Cardiac septum (tissue), 1 donor: ENCODE measurements around the gene AWAT2. TPM values are rescaled to one million over a fixed set of nuclear protein-coding genes. Genes with fewer than 3 reads are reported as not detected.

ENCODE experiments used
- DNase-seq: peaks from one replicate; pipeline ENCODE4 v3.0.0-alpha.2; 2020; ENCODE audit warnings: low spot score
- intact Hi-C: fragments of 100-400 bp; cut with DNase I; formaldehyde crosslinking; loops from one replicate; pipeline ENCODE4 v1.14.0; 2022
- long read RNA-seq: library from polyadenylated mRNA; unstranded; transcript quantifications from one replicate; pipeline ENCODE4 v2.0.0, GENCODE V29; 2021
- total RNA-seq: library from RNA; stranded (reverse); fragmentation: NEBNext Ultra II Directional; extraction: Animal tissue kit (Norgen Biotek cat#: 25700); gene quantifications from one replicate; pipeline ENCODE4 v1.2.1, GENCODE V29; 2021
- donor health status: DM: no; HTN: no; CAD: no.

AWAT2 gene
- not detected for total RNA-seq
- long read RNA-seq = 0 reads

DNA sequence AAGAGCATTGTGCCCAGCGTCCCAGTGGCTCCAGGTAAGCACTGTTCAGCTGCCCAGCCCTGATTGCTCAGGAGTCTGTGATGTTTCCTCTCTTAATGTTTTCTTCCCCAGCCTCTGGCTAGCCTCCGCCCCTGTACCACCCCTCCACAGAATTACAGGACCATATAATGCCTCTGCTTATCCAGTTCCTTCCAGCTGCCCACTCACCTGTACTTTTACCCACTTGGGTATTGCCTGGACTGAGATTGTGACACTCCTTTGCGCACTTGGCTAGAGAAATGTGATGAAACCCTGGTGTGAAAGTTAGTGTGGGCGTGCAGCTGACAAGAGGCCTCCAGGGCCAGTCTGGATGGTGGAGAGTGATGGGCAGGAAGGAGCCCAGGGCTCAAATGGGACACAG, at the start of gene AWAT2:
AWAT2 (minus strand) TSS at position 14 of the 400 bp plus-strand sequence; CDS start at position 8, 6 bp downstream.
- no peak for DNase-seq
- intact Hi-C loops = no loop called here

- intact Hi-C loops = loop anchor here (2.0 to 10.0 kb wide), 4 partner anchors 65 to 671 kb away; no protein-coding TSS in a partner anchor
These were observed 46.3 kb upstream of the AWAT2 start for GRCh38 chrX:70096052-70096451.

DNA sequence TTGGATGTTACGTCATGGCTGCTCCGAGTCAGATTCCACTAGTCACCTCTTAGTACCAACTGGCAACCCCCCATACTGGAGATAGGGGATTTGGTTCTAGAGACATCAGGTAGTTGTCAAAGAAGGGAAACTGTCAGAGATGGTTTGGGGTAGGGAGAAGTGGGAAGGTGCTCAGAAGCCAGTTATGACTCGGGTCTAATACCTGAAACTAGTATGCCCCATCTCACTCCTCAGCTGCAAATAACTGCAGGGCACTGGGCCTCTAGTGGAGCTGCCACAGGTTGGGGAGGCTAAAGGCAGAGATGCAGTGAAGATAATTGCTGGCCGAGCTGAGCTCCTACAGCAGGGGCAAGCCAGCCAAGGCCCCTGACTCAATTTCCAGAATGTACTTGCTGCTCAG, 42.5 kb upstream of the AWAT2 start:
- DNase-seq = no peak
- intact Hi-C loops = loop anchor here (10.0 kb wide), 1 partner anchor 667 kb away; no protein-coding TSS in a partner anchor

More at GRCh38 chrX:70096052-70096451, 46.3 kb upstream of the AWAT2 start:
- DNase-seq = no peak

DNA sequence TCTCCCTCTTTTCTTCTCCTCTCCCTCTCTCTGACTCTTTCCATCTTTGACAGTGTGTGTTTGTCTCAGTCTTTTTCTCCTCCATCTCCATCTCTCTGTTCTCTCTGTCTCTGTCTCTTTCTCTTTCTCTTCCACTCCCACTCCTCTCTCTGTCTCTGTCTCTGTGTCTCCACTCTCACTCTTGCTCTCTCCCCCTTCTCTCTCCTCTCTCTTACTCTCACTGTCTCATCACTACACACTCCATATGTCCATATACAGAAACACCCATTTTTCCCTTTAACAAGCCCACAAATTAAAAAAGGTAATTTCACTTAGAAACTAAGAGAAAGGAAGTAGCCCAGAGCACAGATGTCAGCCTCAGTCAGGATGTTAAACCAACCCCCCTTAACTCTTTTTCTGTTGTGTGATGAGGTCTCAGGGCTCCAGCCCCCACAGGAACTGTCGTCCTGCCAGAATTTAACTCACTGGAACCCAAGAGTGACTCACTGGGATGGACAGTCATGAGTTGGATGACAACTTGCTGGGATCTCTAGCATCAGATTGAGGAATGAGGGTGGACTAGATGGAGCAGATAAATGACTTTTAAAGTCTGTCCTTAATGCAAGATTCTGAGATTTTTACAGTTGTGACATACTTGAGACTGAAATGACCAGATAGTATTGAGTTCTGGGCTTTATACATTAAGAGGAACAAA, 40.0 kb upstream of the AWAT2 start:
- DNase-seq = no peak
- intact Hi-C loops = loop anchor here (10.0 kb wide), 1 partner anchor 665 kb away; no protein-coding TSS in a partner anchor

DNA sequence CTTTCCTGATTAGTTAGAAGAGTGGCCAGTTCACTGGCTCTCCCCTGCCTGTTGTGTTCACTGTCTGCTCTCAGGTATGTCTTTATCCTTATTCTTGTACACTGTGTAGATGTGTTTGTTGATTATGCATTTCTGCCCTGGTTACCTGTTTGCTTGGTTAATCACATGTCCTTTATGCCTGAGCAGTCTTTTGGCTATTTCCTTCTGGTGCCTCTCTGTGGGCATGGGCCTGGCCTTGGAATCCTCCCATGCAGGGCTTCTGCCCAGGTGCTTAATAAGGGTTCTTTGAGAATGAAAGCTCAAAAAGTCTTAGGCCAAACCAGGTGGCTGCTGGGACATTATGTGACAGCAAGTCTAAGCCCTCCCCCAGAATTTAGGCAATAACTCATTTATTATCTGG, 39.0 kb upstream of the AWAT2 start:
- intact Hi-C loops = no loop called here

DNA sequence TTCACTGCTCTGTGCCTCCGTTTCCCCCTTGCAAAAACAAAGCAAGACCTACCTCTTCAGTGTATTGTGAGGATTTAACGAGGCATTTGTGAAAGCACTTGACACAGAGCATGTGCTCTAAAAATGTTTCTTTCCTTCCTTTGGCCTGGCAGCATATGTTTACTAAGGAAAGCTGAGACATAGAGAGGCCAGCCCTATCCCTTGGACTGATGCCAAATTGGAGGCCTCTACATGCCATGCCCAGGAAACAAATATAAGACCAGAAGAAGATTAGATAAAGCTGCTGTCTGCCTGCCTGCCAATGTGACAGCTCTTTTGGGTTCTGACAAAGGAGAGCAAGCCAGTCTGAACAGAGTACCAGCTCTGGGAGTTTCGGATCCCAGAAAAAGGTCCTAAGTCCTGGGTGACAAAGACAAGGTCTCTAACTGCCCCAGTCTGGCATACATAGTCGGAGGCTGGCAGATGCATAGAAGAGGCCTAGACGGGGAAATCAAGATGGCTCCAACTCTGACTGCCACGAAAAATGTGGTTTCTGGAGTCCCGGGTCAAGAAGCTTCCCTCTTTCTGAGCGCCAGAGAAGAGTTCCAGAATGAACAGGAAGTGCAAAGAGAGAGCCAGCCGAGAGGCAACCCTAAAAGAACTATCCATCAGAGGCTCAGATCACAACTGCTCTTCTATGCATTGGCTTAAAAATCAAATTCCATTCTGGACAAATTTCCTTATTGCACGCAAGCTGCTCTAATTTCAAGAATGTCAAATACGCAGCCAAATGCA, 38.3 kb upstream of the AWAT2 start:
- DNase-seq = no peak
- intact Hi-C loops = no loop called here

More for the DNA sequence above, 39.0 kb upstream of the AWAT2 start:
- no peak for DNase-seq

GRCh38 chrX:70084592-70085240, 35.0 kb upstream of the AWAT2 start:
- intact Hi-C loops = no loop called here

DNA sequence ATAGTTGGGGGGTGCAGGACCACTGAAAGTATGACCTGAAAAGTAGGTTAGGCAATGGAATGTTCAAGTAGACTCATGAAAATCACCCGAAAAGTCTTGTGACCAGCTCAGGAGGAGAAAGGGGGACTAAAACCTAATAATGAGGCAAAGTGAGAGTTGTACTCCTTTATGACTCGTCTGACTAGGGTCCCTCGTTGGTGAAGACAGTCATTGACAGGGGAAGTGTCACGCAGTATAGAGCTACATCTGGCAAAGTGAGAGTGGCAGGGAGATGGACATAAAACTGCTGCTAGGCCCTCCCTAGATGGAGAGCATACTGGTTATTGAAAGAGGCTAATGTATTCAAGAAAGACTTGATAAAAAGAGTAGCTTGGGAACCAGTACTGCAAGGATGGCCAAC, 33.0 kb upstream of the AWAT2 start:
- no peak for DNase-seq
- intact Hi-C loops = no loop called here

More at GRCh38 chrX:70084592-70085240, 35.0 kb upstream of the AWAT2 start:
- no peak for DNase-seq

DNA sequence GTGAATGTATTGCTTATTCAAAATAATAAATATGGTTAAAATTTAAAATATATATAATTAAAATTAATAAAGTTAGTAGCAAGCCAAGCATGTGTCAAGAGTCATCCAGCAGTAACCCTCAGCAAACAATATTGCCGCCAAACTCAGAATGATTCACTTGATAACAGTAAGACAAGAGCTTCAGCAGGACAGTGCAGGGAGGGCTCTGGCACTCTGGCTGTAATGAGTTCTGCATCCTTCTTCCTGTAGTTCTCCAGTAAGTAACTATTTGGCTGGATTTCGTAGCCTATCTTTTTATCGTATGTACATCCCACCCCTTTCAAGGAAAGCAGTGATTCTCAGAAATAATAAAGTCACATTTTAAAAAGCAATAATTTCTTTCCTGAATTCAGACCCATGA, 30.1 kb upstream of the AWAT2 start:
- intact Hi-C loops = no loop called here
- DNase-seq = no peak

DNA sequence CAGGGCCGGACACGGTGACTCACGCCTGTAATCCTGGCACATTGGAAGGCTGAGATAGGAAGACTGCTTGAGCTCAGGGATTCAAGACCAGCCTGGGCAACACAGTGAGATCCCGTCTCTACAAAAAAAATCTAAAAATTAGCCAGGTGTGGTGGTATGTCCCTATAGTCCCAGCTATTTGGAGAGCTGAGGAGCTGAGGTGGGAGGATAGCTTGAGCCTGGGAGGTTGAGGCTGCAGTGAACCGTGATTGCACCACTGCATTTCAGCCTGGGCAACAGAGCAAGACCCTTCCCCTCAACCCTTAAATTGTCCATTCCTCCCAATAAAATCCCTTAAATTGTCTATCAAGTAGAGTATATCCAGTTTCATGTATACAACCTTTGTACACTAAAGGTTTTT, 29.6 kb upstream of the AWAT2 start:
- DNase-seq = no peak
- intact Hi-C loops = no loop called here

- intact Hi-C loops = no loop called here
These were observed 16.9 kb upstream of the AWAT2 start for GRCh38 chrX:70066646-70067045.

GRCh38 chrX:70062961-70063550, 13.3 kb upstream of the AWAT2 start:
- no peak for DNase-seq
- intact Hi-C loops = no loop called here

More at GRCh38 chrX:70066646-70067045, 16.9 kb upstream of the AWAT2 start:
- no peak for DNase-seq

DNA sequence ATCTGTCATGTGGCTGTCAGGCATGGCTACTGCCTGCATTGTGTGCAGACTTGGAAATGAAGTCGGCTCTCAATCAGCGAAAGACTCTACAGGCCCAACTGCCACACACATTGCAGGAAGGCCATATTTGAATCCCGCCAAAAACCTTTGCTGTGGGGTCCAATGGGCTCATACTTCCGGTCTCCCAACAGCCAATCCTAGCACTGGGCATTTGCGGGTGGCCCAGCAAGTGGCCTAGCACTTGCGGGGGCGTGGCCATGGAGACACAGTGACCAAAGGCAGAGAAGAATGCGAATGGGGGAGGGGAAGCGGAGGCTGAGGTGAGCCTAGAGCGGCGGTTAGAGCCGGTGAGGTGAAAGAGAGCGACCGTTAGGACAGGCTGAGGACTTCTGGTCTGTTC, 12.3 kb upstream of the AWAT2 start, which contains the start of gene OTUD6A:
OTUD6A (plus strand) TSS at position 382 of the 400 bp plus-strand sequence. CDS start 68 bp downstream, outside the sequence.
- no peak for DNase-seq

DNA sequence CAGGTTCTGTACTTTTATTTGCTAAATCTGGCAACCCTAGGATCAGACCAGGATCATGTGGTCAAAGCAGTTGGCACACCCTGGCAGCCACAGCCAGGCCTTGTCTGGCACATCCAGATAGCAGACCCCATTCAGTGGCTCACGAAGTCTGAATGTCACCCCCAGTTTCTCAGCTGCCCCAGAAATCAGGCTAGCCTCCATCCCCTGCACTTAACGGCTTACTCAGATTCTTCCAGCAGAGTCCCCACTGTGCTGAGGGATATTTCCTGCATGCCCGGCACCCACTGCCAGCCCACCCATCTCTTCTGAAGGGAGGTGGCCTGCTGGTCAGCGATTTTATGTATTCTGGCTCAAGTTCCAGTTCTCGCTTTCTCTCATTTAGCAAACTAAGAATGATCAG, 4.7 kb upstream of the AWAT2 start:
- intact Hi-C loops = no loop called here

More for the DNA sequence above, 12.3 kb upstream of the AWAT2 start, which contains the start of gene OTUD6A:
- intact Hi-C loops = no loop called here

GRCh38 chrX:70052895-70053615, 3.3 kb upstream of the AWAT2 start:
- intact Hi-C loops = no loop called here
- DNase-seq = no peak

More for the DNA sequence above, 4.7 kb upstream of the AWAT2 start:
- DNase-seq = no peak

GRCh38 chrX:70049406-70049805, 332 bp downstream of the AWAT2 start:
- DNase-seq = no peak
- intact Hi-C loops = no loop called here

DNA sequence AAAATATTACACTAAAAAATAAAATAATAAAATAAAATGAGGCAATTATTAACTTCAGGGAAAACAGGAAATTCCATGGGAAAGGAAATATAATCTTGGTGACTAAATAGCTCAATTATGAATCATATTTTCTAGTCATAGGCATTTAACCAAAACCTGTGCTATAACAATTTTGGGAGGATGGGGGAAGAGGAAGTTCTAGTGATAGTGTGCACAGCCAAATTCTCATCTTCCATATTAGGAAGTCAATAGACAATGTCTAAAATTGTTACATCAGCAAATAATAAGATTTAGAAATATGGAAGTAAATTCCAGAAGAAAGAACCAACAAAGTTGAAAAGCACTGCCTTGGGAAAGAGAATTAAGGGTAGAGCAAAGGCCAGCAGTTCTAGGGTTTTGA, 2.8 kb downstream of the AWAT2 start:
- DNase-seq = no peak
- intact Hi-C loops = no loop called here

- intact Hi-C loops = no loop called here
These were observed 5.0 kb downstream of the AWAT2 start for GRCh38 chrX:70044541-70045245.

More at GRCh38 chrX:70044541-70045245, 5.0 kb downstream of the AWAT2 start:
- DNase-seq = no peak
